GM19043 (cell line): Measurements from ENCODE around the gene AGPAT1.

Source experiments
- ATAC-seq: cut with Tn5 transposase; IDR thresholded peaks from one replicate; pipeline ENCODE4 v1.9.1; 2021; ENCODE audit warnings: low read depth; ENCODE audit not compliant: unreplicated experiment

AGPAT1 gene

DNA sequence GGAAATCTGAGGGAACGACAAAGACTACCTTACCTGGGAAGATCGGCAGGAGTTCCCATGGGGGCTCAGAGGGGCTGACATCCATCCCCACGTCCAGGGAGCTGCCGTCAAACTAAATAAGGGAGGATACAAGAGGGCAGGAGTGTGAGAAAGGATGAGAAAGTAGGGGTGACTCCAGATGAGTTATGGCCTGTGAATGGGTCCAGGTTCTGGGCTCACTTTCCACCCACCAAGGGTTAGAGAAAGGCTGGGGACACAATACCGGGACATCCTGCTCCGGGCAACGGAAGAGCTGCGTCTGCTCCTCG lies 48.5 kb downstream of the AGPAT1 start:
- no peak for ATAC-seq

DNA sequence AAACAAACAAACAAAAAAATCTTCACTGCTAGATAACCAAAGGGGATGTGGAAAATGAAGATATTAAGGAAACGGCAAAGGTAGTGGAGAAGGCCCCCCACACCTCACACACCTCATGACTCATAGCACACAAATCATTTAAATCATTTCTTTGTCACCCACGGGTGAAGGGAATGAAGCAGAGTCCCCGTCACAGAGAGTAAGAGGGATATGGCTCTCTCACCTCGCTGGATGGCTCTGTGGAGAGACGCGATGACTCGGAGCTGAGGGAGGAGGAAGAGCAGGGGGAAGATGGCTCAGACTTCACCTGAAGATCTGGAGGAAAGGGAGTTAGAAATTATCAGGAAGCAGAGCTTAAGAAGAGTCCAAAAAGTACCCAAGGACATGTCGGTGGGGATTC lies 49.0 kb downstream of the AGPAT1 start:
- no peak for ATAC-seq

DNA sequence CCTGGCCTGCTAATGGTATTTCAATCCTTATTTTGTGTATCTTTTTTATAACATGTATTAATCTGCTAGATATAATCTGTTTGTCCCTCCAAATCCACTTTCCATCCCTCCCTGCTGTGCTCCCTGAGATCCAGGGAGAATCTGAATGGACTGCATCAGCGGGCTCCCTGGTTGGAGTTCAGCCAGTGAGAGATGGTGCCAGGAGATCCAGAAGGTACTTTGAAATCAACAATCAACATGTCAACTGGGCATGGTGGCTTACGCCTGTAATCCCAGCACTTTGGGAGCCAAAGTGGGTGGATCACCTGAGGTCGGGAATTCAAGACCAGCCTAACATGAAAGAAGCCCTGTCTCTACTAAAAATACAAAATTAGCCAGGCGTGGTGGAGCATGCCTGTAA lies 52.2 kb downstream of the AGPAT1 start:
- ATAC-seq: no peak

- no peak for ATAC-seq
Measured at GRCh38 chr6:32120573-32121059, 55.3 kb downstream of the AGPAT1 start.

DNA sequence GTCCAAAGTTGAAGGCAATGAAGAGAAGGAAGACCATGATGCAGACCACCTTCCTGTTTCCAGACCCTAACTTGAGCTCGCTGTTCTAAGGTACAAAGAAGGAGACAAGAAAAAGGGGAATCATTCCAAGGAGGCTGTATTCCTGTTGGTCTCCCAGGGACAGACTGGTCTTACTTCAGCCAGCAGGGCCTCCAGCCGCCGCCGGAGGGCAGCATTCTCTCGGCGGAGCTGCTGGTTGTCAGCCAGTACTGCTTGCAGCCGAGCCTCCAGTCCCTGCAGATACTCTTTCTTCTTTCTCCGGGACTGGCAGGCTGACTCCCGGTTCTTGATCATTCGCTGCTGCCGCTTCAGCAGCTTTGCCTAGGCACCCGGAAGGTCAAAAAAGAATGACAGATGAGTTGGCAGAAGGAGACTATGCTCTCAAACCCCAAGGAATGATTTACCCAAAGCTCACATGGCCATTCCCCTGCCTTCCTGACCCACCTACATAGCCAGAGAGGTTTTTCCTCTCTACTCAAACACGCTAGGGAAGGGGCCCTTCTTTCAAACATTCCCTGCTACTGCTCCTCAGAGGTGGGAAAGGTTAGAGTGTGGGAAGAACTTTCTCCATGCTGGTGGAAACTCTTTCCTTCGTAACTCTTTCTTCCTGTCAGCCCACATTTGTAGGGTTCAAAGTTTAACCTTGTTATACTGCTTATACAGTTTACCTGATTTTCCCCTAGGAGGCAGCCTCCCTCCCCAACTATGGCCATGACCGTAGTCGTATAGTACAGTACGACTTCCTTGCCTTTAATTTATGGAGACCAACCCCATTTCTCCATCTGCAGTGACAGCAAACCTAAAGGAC lies 56.9 kb downstream of the AGPAT1 start:
- ATAC-seq: no peak
